Activated T-cell treated with anti-CD3 and anti-CD28 coated beads, Interleukin-2, amount 50 U/mL, for 72 hours (primary cell): ENCODE measurements around the gene ARL5A. TPM values are rescaled to one million over a fixed set of nuclear protein-coding genes. Genes with fewer than 3 reads are reported as not detected.

ENCODE experiments used
- ATAC-seq, 2 donors: fragments of 150-1000 bp; cut with Tn5 transposase; replicated peaks in 1 of 2; 2 replicates each; pipeline ENCODE4 v1.10.0; 2021; ENCODE audit warnings: moderate library complexity in 2 of 2, mild to moderate bottlenecking in 1 of 2
- DNase-seq, 2 donors: peaks; one replicate each; pipeline ENCODE4 v3.0.0; 2021 to 2022; ENCODE audit warnings: mixed read lengths in 1 of 2
- H3K27ac Mint-ChIP-seq: one replicate; pipeline ENCODE4 v1.8.0; 2022; ENCODE audit warnings: mild to moderate bottlenecking, moderate library complexity, mixed read lengths
- H3K27me3 Mint-ChIP-seq: one replicate; pipeline ENCODE4 v1.8.0; 2022; ENCODE audit warnings: low read depth, mixed read lengths
- H3K36me3 Mint-ChIP-seq, 2 donors: one replicate each; pipeline ENCODE4 v1.8.0; 2022; ENCODE audit warnings: mixed read lengths in 2 of 2, mild to moderate bottlenecking in 1 of 2; ENCODE audit not compliant: insufficient read depth in 2 of 2
- H3K4me1 Mint-ChIP-seq: one replicate; pipeline ENCODE4 v1.8.0; 2022; ENCODE audit warnings: low read depth, mixed read lengths
- H3K4me3 Mint-ChIP-seq, 2 donors: one replicate each; pipeline ENCODE4 v1.8.0; 2022; ENCODE audit warnings: mild to moderate bottlenecking in 2 of 2, mixed read lengths in 2 of 2, moderate library complexity in 2 of 2
- H3K9me3 Mint-ChIP-seq, 2 donors: one replicate each; pipeline ENCODE4 v1.8.0; 2022; ENCODE audit warnings: mixed read lengths in 2 of 2
- total RNA-seq, 2 donors: library from RNA; stranded (reverse); gene quantifications; one replicate each; pipeline ENCODE4 v1.2.3, GENCODE V29; 2022

Gene ARL5A
- total RNA-seq, 2 donors from 2014 or later = 38.4 to 46.3 TPM

DNA sequence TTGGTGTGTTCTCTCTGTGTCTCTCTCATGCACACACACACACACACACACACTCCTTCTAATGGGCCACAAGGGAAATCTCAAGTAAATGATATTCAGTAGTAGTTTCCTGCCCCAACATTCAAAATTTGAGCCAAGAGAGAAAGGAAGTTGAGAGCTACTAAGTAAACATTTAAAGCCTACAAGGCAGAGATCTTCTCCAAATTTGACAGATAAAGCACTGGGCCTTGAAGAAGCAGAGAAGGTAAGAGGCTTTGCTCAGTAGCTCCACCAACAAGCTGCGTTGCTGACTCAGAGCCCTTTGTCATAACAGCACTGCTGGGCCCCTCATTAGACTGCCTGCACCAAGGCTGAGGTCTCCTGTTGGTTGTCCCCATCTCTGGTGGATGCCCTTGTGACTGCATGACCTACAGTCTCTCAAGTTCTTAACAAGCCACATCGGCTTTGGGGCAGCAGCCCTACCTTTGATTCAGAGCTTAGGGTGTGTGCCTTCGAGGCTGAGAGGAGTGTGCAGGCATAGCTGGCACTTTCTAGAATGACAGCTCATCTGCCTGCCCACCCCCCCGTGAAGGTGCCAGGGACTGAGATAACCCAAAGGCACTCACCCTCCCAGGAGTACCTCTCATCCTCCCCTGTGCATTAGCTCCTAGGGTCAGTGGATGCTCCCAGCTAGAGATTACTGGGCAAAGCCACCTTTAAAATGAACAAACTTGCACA is 61.6 kb downstream of the ARL5A start:
- ATAC-seq (peak; percentile 98 to 99), DNase-seq (peak; percentile 50 to 67)
- H3K9me3 Mint-ChIP-seq = peaks cover 1 to 2% of the 10 kb centered on the region in 2 donors
- no peak overlapping the region for H3K4me3 Mint-ChIP-seq
- H3K4me1 Mint-ChIP-seq = peaks cover 16% of the 10 kb centered on the region
- H3K27ac Mint-ChIP-seq = no peak overlapping the region
- H3K27me3 Mint-ChIP-seq = no peaks in the 10 kb centered on the region
- no peaks in the 10 kb centered on the region for H3K36me3 Mint-ChIP-seq

DNA sequence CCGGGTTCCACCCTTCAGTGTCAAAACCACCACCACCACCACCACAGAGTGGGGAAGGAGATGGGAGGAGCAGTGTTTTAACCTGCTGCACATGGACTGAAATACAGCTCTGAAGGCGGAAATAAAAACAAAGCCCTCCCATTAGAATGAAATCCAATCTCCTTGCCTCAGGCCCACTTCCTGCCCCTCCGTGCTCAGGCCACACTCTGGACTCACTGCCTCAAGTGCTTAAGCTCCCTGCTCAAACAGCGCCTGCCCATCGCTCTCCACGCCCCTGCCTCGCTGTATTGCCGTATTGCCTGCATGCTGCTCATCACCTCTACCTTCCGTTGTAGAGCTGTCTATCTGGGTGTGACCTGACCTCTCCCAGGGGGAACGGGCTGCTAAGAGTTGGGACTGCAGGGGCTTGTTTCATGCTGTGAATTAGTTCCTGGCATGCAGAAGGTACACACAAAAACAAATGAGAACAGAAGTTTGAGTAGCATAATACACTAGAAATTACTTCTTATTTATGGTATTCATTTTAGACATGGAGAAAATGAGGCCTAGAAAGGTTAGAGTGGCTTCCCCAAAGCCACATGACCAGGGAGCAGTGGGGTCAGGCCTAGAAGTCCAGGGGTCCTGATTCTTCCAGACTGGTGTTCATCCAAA is 62.3 kb downstream of the ARL5A start:
- Mint-ChIP-seq H3K9me3 (peaks cover 1 to 2% of the 10 kb centered on the region in 2 donors), H3K36me3 (no peaks in the 10 kb centered on the region), H3K27ac (no peak overlapping the region), H3K4me3 (no peak overlapping the region), H3K4me1 (peaks cover 16% of the 10 kb centered on the region), H3K27me3 (no peaks in the 10 kb centered on the region)
- no peak for DNase-seq
- no peak for ATAC-seq

DNA sequence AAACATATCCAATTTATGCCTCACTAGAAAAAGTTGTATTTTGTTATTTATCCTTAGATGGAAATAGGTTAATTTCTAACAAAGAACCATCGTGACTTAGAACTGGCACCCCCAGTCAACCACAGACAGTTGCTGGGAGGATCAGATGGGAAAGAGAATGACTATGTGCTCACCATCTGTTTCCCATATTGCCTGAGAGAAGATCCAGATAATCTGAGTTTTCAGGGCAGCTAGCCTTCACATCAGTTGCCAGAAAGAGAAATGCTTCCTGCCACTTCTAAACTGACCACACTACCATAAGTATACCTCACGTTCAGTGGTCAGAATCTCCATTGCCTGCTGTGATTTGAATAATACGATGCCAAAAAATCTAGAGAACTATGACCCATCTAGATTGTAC is 65.5 kb downstream of the ARL5A start:
- Mint-ChIP-seq H3K9me3 (no peaks in the 10 kb centered on the region), H3K4me3 (no peak overlapping the region), H3K27ac (no peak overlapping the region)

DNA sequence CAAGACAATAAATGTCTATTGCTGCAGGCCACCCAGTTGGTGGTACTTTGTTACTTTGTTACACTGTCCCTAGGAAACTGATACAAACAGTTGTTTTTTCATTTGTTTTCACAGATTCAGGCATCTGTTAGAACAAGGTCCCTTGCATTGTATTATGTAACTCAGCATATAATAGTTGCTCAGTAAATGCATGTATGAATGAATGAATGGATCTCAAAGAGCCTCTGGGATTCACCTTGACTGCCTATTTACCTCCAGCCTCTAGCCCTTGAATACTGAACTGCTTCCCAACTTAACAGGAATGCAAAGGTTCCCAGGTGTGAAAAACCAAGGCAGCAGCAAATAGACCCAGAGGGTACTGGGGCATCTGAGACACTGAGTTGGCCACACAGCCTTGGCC is 66.5 kb downstream of the ARL5A start:
- Mint-ChIP-seq H3K4me3 (no peak overlapping the region), H3K4me1 (peaks cover 6% of the 10 kb centered on the region), H3K27ac (no peak overlapping the region), H3K36me3 (no peaks in the 10 kb centered on the region), H3K27me3 (no peaks in the 10 kb centered on the region), H3K9me3 (no peaks in the 10 kb centered on the region)
- DNase-seq (no peak), ATAC-seq (no peak)

More for the DNA sequence above, 65.5 kb downstream of the ARL5A start:
- Mint-ChIP-seq H3K36me3 (no peaks in the 10 kb centered on the region), H3K4me1 (peaks cover 16% of the 10 kb centered on the region), H3K27me3 (no peaks in the 10 kb centered on the region)
- no peak for ATAC-seq
- no peak for DNase-seq

DNA sequence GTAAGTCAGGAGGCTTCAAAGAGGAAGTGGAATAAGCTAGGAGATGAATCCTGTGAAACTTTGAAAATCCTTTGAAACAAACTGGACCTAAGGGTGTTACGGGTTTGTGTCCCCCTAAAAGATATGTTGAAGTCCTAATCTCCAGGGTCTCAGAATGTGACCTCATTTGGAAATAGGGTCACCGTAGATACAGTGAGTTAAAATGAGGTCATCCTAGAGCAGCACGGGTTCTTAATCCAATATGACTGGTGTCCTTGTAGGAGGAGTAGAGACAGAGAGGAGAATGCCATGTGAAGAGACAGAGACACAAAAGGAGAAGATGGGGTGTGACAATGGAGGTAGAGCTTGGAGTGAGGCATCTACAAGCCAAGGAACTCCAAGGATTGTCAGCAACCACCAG is 67.0 kb downstream of the ARL5A start:
- Mint-ChIP-seq H3K27ac (no peak overlapping the region), H3K4me3 (no peak overlapping the region), H3K36me3 (no peaks in the 10 kb centered on the region), H3K4me1 (peaks cover 1% of the 10 kb centered on the region), H3K9me3 (no peaks in the 10 kb centered on the region), H3K27me3 (no peaks in the 10 kb centered on the region)
- ATAC-seq = no peak
- DNase-seq = no peak

DNA sequence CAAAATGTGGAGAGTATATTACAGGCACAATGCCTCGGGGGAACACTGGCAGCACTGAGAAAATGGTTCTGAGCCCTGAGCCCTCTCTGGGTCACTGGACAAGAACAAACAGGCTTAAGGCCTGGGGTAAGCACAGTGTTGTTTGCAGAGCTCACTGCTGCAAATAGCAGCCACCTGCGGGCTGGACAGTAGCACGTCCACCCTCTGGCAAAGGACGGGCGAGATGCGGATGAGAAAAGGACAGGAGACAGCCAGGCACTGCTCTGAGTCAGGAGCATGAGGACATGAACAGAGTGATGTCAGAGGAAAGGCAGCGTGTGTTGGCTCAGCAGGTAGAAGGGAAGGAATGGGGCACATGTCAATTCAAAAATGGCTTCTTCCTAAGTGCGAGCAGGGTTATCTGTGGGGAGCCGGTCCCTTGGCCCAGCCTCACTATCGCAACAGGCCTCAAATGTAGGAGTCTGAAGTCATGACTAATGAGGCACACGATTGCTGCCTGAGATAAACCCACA is 68.0 kb downstream of the ARL5A start:
- Mint-ChIP-seq H3K27ac (no peak overlapping the region), H3K9me3 (no peaks in the 10 kb centered on the region), H3K36me3 (no peaks in the 10 kb centered on the region), H3K4me3 (no peak overlapping the region), H3K27me3 (no peaks in the 10 kb centered on the region), H3K4me1 (no peaks in the 10 kb centered on the region)
- DNase-seq = no peak
- ATAC-seq = no peak

DNA sequence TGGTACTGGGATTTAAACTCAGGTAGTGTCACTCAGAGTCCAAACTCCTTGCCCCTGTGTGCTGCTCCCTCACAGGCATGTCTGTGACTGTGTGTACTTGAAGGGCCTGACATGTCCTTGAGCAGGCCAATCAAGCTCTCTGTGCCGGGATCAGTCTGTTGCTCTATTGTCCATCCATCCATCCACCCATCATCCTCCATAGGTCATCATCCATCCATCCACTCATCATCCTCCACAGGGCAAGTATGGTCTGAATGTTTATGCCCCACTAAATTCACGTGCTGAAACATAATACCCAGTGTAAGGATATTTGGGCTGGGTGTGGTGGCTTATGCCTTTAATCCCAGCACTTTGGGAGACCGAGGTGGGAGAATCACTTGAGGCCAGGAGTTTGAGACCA is 69.5 kb downstream of the ARL5A start:
- H3K9me3 Mint-ChIP-seq = no peaks in the 10 kb centered on the region
- no peaks in the 10 kb centered on the region for H3K4me1 Mint-ChIP-seq
- no peaks in the 10 kb centered on the region for H3K36me3 Mint-ChIP-seq
- no peak overlapping the region for H3K27ac Mint-ChIP-seq
- ATAC-seq (no peak), DNase-seq (no peak)
- no peak overlapping the region for H3K4me3 Mint-ChIP-seq
- H3K27me3 Mint-ChIP-seq = no peaks in the 10 kb centered on the region

DNA sequence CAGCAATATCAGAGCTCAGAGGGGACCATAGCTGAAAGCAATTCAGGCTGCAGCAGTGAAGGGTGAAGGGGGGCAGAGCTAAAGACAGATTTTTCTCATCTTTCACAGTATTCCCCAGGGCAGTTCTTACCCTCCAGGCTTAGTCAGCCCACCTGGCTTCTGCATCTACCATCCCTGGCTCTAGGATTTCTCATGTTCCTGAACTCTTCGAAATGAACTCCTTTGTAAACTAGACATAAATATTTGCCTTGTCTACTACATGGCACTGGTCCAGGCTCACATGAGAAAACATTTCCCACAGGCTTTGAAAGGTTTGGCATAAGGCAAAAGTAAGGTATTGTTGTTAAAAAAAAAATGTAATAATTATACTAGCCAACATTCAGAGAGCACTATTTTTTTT is 70.4 kb downstream of the ARL5A start:
- no peak overlapping the region for H3K4me3 Mint-ChIP-seq
- H3K27me3 Mint-ChIP-seq = no peaks in the 10 kb centered on the region
- H3K27ac Mint-ChIP-seq = no peak overlapping the region
- DNase-seq = no peak
- no peaks in the 10 kb centered on the region for H3K4me1 Mint-ChIP-seq
- ATAC-seq = no peak
- H3K36me3 Mint-ChIP-seq = no peaks in the 10 kb centered on the region
- H3K9me3 Mint-ChIP-seq = no peaks in the 10 kb centered on the region

DNA sequence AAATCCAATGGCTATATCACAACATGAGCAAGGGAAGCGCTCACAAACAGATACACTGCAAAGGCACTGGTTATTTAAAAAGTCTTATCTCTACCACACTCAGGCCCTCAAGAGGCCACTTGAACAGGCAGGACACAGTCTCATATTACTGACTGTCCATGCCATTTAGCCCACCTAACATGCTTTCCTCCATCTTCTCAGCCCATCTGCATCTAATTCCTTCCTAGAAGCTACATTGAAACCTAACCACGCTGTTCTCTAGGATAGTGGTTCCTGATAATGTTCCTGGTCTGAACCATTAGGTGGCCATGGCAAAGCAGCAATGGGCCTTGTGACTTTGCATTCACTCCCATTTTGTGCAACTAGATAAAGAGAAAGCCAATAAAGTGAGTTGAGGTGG is 71.4 kb downstream of the ARL5A start:
- DNase-seq = no peak
- no peaks in the 10 kb centered on the region for H3K36me3 Mint-ChIP-seq
- no peak overlapping the region for H3K27ac Mint-ChIP-seq
- H3K4me1 Mint-ChIP-seq = no peaks in the 10 kb centered on the region
- no peak overlapping the region for H3K4me3 Mint-ChIP-seq
- ATAC-seq = no peak
- no peaks in the 10 kb centered on the region for H3K9me3 Mint-ChIP-seq
- H3K27me3 Mint-ChIP-seq = no peaks in the 10 kb centered on the region

DNA sequence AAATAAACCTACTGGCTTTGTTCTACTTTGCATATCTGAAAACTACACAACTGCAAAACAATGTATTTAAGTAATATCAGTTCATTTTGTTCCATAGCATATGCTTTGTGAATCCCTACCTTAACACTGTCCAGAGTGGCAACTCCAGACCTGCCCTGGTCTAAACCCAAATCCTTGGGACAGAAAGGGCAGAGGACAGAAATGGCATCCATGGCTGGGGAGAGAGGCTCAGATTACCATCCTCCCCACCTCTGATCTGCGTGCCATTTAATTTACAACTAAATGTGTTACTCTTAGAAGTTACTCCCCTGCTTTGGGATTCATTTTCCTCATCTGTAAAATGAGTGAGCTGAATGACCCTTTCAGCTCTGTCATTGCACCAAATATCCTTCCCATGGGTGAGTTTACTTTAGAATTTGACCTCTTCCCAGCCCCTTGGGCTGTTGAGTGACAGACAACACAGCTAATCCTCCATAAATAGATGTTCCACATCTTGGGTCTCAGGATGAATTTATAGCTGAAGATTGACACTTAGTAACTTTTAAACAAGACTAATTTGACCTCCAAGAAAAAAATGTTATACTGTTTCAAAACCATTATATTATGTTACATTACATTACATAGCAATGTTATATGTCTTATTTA is 73.8 kb downstream of the ARL5A start:
- no peak overlapping the region for H3K4me3 Mint-ChIP-seq
- H3K27ac Mint-ChIP-seq = no peak overlapping the region
- DNase-seq (no peak), ATAC-seq (no peak)
- no peaks in the 10 kb centered on the region for H3K36me3 Mint-ChIP-seq
- H3K9me3 Mint-ChIP-seq = no peaks in the 10 kb centered on the region
- no peaks in the 10 kb centered on the region for H3K27me3 Mint-ChIP-seq
- no peaks in the 10 kb centered on the region for H3K4me1 Mint-ChIP-seq

DNA sequence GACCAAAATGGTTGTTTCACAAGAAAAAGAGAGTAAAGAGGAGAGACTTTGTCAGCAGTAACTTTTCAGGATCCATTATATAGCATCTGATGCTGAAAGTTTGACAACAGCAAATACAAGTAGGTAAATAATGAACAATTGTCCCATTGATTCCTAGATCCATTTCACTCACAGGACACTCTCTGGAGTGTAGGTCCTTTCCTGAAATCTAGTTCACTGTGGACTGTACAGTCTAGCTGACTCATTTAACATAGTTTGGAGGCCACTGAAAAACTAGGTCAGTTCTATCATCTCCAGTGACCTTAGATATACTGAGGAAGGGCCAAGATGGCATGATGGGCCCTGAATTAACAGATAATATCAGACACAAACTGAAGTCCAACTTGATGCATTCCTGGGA is 74.7 kb downstream of the ARL5A start:
- DNase-seq (no peak), ATAC-seq (no peak)
- Mint-ChIP-seq H3K36me3 (no peaks in the 10 kb centered on the region), H3K9me3 (no peaks in the 10 kb centered on the region), H3K4me1 (no peaks in the 10 kb centered on the region), H3K4me3 (no peak overlapping the region), H3K27me3 (no peaks in the 10 kb centered on the region), H3K27ac (no peak overlapping the region)
